ENCODE data around the gene ZCCHC12. TPM values are rescaled to one million over a fixed set of nuclear protein-coding genes. Genes with fewer than 3 reads are reported as not detected.
"Not testable (repeated sequence)": the region's sequence is repeated elsewhere in the genome, so short reads cannot be mapped to it uniquely, and the experiment has no call there.

Gene ZCCHC12
- total RNA-seq = 23.2 TPM

DNA sequence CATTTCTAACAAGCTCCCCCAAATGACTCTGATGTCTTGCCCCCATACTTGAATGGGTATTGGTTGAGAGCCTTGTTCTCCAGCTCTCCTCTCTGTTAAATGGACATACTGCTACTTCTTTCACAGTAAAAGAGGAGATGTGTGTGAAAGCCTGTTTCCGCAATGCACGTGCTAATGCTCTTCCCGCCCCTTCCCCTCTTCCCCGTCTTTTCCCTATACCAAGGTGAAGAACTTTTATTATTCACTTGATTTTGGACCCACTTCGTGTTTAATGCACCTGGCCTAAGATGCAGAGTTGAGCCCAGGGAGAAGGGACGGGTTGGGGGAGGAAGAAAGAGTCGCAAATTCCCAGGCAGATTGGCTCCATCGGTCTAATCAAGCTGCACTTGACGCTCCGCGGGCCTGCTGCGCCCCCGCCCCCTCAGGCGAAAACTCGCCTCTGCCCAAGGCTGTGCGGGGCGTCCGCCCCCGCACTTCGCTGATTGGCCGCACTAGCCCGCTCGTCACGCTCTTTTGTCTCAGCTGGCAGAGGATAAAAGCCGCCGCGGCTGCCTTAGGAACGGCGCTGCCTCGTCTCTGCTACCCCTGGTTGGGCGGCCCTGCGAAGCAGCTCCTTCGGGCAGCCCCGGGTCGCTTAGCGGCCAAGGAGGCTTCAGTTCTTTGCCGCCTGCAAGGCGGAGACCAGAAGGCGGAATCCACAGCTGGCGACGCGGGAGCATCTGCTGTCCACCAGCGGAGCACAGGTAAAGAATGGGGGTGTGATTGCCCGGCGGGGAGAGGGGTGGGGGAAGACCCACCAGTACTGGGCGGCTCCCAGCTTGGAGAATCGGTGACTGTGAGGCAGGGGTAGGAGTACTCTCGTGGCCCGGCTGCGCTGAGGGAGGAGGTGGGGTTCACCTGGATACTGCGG is at the start of gene ZCCHC12:
Gene ZCCHC12, plus strand, starts transcription at position 562 of the 910 bp plus-strand sequence. CDS start 1,421 bp downstream, outside the sequence.
- DNase-seq = peak; percentile 21

DNA sequence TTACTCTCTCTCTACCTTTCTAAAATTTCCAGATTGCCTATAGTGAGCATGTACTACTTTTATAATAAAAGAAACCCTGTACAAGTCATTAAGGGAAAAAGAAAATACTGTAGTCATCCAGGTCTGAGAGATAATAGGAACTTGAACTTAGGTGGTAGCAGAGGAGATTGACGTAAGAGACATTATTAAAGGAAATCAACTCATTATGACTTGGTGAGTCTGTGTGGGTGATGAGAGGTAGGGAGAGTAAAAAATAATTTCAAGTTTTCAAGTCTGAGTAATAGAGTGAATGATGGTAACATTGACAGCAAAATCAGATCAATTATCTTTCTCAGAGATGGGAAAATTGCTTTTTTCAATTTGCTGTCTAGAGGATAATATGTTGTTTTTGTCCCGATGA is 44.0 kb upstream of the ZCCHC12 start:
- DNase-seq = no peak

DNA sequence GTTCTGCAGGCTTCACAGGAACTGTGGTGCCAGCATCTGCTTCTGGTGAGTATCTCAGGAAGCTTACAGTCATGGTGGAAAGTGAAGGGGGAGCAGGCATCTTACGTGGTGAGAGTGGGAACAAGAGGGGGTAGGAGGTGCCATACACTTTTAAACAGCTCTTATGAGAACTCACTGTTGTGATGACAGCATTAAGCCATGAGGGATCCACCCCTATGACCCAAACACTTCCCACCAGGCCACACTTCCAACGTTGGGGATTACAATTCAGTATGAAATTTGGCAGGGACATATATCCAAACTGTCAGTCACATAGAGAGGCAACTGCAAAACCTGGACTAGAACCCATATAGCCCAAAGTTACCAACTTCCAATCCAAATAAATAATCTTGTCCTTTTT is 43.1 kb upstream of the ZCCHC12 start:
- DNase-seq = no peak

DNA sequence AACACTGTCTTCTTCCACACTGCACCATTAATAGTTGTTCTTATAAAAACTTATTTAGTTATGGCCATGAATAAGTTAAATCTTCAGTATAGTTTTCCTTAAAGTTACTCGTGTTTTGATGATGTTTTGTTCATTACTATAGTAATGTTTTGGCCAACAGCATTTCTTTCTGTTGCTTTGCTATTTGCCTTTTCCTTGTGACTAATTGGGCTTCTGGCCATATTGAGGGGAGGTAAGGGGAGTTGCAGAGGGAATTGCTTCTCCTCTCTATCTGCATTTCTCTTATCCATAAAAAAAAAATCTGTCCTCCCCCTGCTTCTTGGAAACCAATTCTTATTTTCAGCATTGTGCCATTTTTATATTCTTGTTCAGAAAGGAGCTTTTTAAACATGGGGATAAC is 42.7 kb upstream of the ZCCHC12 start:
- DNase-seq = no peak

DNA sequence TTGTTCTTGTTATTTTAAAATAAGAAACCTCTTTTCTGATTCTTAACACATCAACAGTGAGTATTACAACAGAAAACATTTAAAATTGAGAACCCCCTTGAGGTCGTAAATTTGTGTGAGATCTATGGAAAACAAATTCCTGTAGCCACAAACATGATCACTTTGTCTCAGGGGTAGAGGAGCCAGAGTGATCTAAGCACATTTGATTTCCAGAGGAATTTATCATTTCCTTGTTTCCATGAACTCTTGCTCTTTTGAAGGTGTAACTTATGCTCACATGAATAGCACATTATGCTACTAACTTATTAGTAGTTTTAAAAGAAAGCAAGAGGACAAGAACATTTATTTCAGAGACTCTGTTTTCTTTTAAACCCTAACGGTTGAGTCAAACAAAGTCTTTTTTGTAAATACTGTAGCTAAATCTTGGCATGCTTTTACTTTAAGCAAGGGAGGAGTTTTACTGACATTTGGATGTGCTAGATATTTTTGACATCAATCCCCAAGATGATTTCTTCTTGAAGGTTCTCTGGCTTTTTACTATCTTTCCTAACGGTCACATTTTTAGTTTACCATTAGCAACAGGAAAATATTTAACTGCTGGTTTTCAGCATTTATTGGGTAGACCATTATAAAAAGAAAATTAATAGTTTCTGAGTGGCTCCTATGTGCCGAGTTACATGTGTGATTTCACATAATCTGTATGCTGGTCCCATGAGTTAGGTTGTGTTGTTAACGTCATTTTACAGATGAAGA is 27.9 kb upstream of the ZCCHC12 start:
- no peak for DNase-seq

DNA sequence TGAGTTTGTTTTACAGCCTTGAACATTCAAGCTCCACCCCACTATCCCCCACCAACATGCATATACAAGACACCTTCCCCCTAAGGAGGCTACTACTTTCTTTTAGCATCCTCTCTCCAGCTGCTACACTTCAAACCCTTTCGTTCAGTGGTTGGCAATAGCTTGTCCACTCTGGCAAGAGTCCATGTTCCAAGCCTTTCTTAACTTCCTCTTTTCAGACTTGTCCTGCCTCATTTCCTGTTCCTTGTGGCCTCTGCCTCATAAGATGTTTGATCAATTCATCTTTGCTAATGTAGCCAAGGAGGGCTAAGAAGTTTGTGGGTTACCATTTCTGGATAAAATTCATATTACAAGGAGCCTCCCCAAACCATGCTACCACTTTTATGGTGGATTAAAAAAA is 20.8 kb upstream of the ZCCHC12 start:
- no peak for DNase-seq

DNA sequence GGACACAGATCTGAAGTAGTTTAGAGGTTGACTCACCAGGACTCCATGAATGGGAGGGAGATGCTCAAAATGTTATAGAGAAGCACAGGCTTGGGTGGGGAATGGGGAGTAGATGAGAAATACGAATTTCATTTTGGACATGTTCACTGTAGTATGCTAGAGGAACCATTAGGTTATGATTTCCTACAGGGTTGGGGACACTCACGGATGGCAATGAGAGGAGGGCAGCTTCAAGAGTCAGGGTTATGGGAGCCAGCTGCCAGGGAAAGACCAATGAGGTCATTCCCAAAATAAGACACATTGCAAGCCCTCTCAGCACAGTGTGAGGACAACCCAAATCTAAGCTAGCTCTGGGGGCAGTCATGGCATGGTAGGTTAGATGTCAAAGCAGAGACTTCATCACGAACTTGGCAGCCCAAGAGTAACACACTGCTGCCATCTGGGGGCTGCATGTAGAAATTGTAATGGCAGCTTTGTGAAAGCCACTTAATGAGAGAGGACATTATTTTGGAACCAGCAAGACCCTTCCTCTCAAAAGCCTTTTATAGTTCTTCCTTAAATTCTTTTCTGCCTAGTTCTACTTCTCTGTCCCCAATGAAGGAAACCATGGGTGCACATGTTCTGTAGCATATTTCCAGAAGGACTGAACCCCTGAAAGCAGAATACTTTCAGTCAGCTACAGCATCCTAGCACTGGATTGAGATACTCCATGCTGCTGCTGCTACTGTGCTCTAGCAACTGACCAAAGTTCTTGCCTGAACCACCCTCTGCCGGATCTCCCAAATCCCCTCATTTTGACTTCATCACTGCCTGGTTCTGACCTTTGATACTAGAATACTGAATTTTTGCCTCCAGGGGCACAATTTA is 16.2 kb upstream of the ZCCHC12 start:
- no peak for DNase-seq

DNA sequence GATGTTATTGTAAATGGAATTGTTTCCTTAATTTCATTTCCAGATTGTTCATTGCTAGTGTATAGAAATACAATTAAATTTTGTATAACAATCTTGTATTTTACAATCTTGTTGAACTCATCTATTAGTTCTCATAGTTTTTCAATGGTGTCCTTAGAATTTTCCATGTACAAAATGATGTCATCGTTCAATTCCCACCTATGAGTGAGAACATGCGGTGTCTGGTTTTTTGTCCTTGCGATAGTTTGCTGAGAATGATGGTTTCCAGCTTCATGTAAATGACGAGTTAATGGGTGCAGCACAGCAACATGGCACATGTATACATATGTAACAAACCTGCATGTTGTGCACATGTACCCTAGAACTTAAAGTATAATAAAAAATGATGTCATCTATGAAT is 6.4 kb upstream of the ZCCHC12 start:
- DNase-seq = not testable (repeated sequence)

DNA sequence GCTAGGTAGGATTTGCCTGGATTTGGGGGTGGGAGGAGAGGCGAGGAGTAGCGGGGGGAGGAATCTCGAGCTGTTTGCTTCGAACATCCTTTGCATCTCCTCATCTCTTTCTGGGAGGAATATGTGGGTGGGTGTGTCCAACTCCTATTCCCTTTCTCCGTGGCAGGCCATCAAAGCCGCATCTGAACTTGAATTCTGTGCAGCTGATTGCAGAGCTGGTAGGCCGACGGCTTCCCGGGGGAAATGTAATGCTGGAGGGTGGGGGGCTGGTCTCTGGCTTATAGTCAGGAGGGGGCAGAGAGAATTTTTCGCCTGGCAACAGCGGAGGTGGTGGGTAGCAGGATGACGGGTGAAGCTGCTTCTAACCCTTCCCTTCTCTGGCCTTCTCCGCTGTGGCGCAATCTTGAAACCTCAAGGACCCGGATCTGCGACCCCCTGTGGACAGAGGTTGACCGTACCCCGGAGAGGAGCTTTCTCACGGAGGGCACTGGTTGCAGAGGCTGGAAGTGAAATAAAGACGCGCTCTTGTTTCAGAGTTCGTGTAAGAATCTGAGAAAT is 628 bp downstream of the ZCCHC12 start:
- DNase-seq = no peak

DNA sequence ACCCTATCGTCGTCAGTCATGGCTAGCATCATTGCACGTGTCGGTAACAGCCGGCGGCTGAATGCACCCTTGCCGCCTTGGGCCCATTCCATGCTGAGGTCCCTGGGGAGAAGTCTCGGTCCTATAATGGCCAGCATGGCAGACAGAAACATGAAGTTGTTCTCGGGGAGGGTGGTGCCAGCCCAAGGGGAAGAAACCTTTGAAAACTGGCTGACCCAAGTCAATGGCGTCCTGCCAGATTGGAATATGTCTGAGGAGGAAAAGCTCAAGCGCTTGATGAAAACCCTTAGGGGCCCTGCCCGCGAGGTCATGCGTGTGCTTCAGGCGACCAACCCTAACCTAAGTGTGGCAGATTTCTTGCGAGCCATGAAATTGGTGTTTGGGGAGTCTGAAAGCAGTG is 1.6 kb downstream of the ZCCHC12 start:
- no peak for DNase-seq

DNA sequence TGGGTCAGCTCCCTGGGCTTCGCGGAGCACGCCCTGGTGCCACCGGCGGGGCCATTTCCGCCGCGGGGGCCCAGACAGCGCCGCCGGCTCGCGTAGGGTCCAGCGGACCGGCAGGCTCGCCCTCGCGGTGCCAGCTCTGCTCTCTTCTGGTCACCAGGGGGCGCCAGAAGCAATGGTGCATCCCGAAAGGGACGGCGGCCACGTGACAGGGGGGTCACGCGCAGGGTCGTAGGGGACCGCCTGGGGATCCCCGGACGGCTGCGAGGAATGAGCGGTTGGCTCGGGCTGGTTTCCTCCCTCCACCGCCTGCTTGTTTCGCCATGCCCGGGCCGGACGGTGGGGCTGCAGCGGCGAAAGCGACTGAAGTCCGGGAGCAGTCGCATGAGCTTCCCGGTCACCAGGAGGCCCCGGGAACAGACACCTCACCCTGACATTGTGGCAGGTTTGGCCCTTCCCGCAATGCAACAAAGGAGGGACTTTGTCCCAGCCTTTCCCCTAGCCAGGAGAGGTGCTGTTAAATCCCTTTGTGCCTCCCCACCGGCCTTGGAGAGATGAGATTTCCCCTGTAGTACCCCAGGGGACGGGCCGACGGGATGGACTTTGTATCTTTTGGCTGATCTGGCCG is 15.8 kb downstream of the ZCCHC12 start:
- peak; percentile 69 for DNase-seq

DNA sequence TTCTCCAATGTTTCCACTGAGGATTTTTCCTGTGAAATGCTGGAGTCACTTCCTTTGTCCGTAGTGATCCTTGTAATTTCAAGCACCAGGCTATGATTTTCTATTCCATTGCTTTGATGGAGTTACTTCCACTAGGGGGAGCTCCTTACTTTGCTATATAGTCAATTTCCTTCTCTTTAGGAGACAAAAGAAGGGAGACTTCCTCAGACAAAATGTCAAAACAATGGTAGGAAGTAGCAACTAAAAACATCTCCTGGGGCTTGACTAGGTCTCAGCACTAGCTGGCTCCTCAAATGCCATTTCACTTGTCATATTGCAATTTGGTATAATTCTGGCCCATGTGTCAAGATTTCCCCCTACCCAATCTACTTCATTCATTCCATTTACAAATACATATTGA is 24.1 kb downstream of the ZCCHC12 start:
- DNase-seq = no peak

DNA sequence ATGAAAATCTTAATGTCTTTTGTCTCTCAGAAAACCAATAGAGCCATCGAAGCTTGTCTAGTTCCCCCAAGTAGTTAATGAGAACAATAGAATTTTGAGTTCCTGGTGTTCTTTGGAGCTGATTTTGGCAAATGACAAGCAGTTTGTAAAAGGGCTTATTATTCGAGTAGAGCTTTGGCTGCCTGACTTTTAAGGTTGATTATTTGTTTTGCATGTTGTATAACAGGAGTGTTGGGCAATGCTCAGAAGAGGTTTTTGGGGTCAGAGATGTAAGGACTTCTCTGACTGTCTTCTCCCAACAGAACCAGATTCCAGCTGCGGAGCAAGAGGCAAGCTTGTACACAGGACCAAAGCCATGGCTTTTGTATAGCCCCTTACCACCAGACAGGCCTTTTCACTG is 30.0 kb downstream of the ZCCHC12 start:
- DNase-seq = no peak

DNA sequence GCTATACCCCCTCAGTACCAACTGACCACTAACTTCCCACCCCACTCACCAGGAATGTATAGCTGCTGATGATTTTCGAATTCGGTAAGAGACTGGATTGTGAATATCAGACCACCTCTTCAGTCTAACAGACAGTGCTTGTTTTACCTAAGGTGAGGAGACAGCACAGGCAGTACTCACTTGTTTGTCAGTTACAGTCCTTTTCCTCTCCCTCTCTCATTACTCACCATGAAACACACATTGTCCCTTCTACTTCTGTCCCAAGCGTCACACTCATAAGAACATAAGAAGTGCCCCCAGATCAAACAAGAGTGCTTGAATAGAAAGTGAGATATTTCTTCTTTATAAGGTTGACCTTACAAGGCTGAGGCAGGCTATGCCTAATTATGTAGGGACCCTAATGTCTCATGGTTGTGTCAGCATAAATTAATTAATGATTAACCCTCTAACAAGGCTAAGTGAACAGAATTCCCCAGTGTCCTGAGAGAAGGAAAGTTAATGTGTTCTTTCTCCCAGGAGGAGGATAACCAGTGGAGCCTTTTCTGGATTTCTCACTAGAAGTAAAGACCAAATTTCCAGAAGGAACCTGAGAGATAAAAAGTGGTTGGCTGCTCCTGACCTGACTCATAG is 32.2 kb downstream of the ZCCHC12 start:
- no peak for DNase-seq

DNA sequence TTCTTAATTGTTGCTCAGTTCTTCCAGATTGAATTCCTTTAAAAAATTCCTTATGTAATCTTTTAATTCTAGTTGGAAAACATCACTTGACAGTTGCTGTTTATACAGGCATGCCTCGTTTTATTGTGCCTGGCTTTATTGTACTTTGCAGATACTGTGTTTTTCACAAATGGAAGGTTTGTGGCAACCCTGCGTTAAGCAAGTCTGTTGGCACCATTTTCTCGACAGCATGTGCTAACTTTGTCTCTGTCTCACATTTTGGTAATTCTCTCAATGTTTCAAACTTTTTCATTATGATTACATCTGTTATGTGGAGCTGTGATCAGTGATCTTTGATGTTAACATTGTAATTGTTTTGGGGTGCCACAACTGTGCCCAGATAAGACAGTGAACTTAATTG is 33.4 kb downstream of the ZCCHC12 start:
- no peak for DNase-seq

DNA sequence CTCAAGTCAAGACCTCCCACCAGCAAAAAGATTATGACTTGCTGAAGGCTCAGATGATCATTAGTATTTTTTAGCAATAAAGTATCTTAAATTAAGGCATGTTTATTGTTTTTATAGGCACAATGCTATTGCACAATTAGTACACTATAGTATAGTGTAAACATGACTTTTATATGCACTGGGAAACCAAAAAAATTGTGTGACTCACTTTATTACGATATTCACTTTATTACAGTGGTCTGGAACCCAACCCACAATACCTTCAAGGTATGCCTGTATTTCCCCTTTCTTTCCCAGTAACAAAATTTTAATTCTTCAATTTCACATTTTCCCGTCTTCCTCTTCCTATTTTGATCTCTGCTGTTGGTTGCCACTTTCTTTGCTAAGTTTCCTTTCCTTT is 37.7 kb downstream of the ZCCHC12 start:
- DNase-seq = no peak

DNA sequence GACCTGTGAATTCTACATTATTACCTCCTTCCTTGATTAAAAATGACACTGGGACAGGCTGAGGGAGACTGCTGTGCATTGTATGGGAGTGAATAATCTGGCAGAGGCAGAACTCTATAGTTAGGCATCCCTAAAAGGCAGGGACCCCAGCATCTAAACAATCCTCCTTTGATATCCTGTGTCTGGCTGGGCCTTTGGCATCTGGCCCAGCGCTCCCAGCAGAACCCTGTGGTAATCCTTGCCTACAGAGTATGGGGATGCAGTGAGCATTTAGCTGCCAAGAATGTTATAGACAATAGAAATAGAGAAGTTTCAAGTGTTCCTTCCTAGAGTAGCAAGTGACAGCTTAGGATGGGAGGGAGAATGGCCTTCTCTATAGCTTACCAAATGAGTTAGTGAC is 38.5 kb downstream of the ZCCHC12 start:
- no peak for DNase-seq

DNA sequence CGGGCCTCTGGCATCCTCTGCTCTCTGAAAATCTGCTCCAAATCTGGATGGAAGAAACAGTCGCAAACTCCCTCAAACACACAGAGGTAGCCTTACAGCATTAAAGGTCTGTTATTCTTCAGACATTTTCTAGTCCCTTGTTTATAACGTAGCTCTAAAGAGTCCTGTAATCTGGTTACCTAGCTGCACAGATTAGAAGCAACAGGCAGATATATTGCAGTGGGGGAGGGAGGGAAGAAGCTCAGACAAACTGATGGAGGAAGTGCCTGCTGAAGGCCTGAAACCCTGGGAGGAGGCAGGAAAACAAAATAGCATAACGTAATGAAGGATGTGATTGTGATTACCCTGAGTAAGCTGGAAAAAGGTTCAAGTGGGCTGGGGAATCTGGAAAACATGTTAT is 39.4 kb downstream of the ZCCHC12 start:
- DNase-seq = no peak

DNA sequence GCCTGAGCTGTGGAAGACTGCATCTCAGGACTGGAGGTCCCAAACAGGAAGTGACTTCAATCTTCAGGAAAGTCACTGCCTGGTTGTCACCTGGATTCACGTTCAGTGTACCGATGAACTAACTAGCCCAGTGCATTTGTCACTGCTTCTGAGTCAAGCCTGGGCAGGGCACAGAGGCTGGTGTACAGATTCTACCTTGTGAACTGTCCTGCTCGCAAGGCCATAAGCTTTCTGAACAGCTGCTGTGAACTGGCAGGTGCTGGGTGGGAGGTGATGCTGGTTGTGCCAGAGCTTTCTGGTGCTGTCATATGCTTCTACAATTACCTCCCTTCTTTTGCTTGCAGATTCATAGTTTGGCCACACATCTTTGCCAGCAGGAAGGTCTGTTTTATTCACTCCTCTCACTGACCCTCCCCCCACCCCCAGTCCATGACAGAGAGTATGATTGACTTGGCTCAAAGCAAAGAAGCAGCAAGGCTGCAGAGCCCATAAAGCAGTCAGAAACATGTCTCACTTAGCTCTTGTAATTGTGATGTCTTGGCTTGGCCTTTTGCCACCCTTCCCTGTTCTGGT is 40.5 kb downstream of the ZCCHC12 start:
- DNase-seq = no peak

DNA sequence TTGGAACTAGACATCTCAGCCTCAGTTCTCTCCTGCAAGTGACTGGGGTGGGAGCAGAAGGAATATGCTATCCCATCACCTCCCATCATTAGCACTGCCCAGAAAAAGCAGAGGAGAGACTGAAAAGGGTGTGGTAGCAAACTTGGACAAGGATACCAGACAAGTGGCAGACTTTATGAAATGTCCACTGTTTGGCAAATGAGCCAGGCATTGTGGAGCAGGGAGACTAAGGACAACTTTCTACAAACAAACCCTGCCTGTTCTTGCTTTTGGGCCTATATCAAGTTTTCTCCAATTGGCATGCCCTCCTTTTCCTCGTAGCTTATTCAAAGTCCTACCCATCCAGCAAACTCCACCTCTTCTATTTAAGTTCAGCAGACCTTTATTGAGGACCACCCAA is 41.6 kb downstream of the ZCCHC12 start:
- DNase-seq = no peak

DNA sequence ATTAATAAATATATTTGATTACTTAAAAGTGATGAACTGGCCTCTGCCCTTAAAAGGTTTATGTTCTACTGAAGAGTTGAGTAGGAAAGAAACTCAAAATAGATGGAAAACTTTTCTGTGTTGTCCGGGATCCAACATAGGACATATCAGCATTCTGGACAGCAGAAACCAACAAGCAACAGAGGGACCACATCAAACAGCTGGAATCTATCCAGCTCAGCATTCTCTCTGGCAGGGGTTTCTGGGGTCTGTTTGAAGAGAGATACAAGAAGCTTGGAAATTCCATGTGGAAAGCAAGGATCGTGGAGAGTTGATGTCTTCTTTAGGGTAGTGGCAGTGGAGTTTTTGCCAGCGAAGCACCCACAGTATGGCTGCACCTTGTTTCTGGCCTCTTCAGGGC is 43.6 kb downstream of the ZCCHC12 start:
- DNase-seq = no peak

Data from occipital lobe (tissue), 2 donors.